IMR-90 (cell line): ENCODE results near the gene HCFC1R1. TPM values are rescaled to one million over a fixed set of nuclear protein-coding genes. Genes with fewer than 3 reads are reported as not detected.

Experiments
- ATAC-seq: fragments of 200-7000 bp; cut with Tn5 transposase; 2 replicates; pipeline ENCODE4 v1.9.1; 2020; ENCODE audit warnings: low read depth, mild to moderate bottlenecking, moderate library complexity
- BruUV-seq: library from RNA; stranded (reverse); fragments of 400-500 nt; replicated peaks from 2 replicates; lab custom pipeline; 2021; lab: Mats Ljungman, UMichigan
- CTCF ChIA-PET: fragments of 300-600 bp; formaldehyde crosslinking; extraction: SDS; loops from one replicate; lab custom pipeline; 2021; ENCODE audit warnings: antibody characterized with exemption; lab: Yijun Ruan, JAX
- POLR2A ChIA-PET: fragments of 300-600 bp; sonication (Branson Sonifier 250); formaldehyde crosslinking; loops from one replicate; lab custom pipeline; 2022; ENCODE audit warnings: antibody characterized with exemption; ENCODE audit not compliant: unreplicated experiment; lab: Charles Lee
- DNase-seq: peaks from one replicate; pipeline ENCODE4 v3.0.0; 2013
- H2AFZ ChIP-seq: replicated peaks from 2 replicates; pipeline ENCODE3; 2013; ENCODE audit warnings: low read length, mild to moderate bottlenecking; ENCODE audit not compliant: poor library complexity
- H2AK5ac ChIP-seq: 2 replicates; pipeline ENCODE4 v1.6.1; 2013; ENCODE audit warnings: low read depth, low read length, inconsistent platforms
- H2AK9ac ChIP-seq: replicated peaks from 2 replicates; pipeline ENCODE3; 2013; ENCODE audit warnings: mild to moderate bottlenecking, low read depth, low read length, moderate library complexity; ENCODE audit not compliant: poor library complexity
- H2BK120ac ChIP-seq: 2 replicates; pipeline ENCODE4 v1.6.1; 2013; ENCODE audit warnings: low read depth, low read length, inconsistent platforms
- H2BK15ac ChIP-seq: 3 replicates; pipeline ENCODE4 v1.6.1; 2013; ENCODE audit warnings: low read depth, low read length, inconsistent platforms
- H2BK20ac ChIP-seq: 2 replicates; pipeline ENCODE4 v1.6.1; 2013; ENCODE audit warnings: low read depth, mild to moderate bottlenecking, inconsistent platforms, low read length, moderate library complexity
- H2BK5ac ChIP-seq: 2 replicates; pipeline ENCODE4 v1.6.1; 2013; ENCODE audit warnings: mild to moderate bottlenecking, low read depth, low read length, inconsistent platforms; ENCODE audit not compliant: poor library complexity, severe bottlenecking
- H3K14ac ChIP-seq: replicated peaks from 2 replicates; pipeline ENCODE4 v1.6.1; 2013; ENCODE audit warnings: low read depth, low read length, inconsistent platforms
- H3K18ac ChIP-seq: 2 replicates; pipeline ENCODE4 v1.6.1; 2013; ENCODE audit warnings: low read depth, low read length, control low read depth
- H3K23ac ChIP-seq: 2 replicates; pipeline ENCODE4 v1.6.1; 2013; ENCODE audit warnings: low read depth, low read length, inconsistent platforms
- H3K27ac ChIP-seq: 2 replicates; pipeline ENCODE4 v1.5.1; 2013; ENCODE audit warnings: mild to moderate bottlenecking, control low read depth, low read length; ENCODE audit not compliant: insufficient read depth
- H3K27me3 ChIP-seq: 2 replicates; pipeline ENCODE4 v1.6.1; 2013; ENCODE audit warnings: low read length; ENCODE audit not compliant: control insufficient read depth, insufficient read depth
- H3K36me3 ChIP-seq: 2 replicates; pipeline ENCODE4 v1.6.1; 2013; ENCODE audit warnings: low read length, mixed read lengths; ENCODE audit not compliant: control insufficient read depth, insufficient read depth
- H3K4ac ChIP-seq: 2 replicates; pipeline ENCODE4 v1.6.1; 2013; ENCODE audit warnings: low read depth, low read length, inconsistent platforms
- H3K4me1 ChIP-seq: 2 replicates; pipeline ENCODE4 v1.6.1; 2013; ENCODE audit warnings: low read length, mixed read lengths; ENCODE audit not compliant: control insufficient read depth, insufficient read depth
- H3K4me2 ChIP-seq: 2 replicates; pipeline ENCODE4 v1.6.1; 2013; ENCODE audit warnings: low read depth, mild to moderate bottlenecking, control low read depth, low read length, moderate library complexity
- H3K4me3 ChIP-seq: 2 replicates; pipeline ENCODE4 v1.5.1; 2013; ENCODE audit warnings: low read depth, mild to moderate bottlenecking, control low read depth, low read length, moderate library complexity; ENCODE audit not compliant: insufficient read depth
- H3K56ac ChIP-seq: 2 replicates; pipeline ENCODE4 v1.6.1; 2013; ENCODE audit warnings: low read length, inconsistent platforms; ENCODE audit not compliant: insufficient read depth; ENCODE audit errors: extremely low read depth
- H3K79me1 ChIP-seq, 2 experiments: 2 replicates each; pipeline ENCODE4 v1.6.1; 2013; ENCODE audit warnings: low read length in 2 of 2, inconsistent platforms in 1 of 2, low read depth in 1 of 2
- H3K9ac ChIP-seq: 2 replicates; pipeline ENCODE4 v1.6.1; 2013; ENCODE audit warnings: low read depth, low read length, control low read depth
- H3K9me1 ChIP-seq: 2 replicates; pipeline ENCODE4 v1.6.1; 2013; ENCODE audit warnings: low read length, inconsistent platforms; ENCODE audit not compliant: insufficient read depth
- H3K9me3 ChIP-seq: 2 replicates; pipeline ENCODE4 v1.6.1; 2013; ENCODE audit warnings: low read length; ENCODE audit not compliant: control insufficient read depth, insufficient read depth
- H4K20me1 ChIP-seq: 2 replicates; pipeline ENCODE4 v1.6.1; 2013; ENCODE audit warnings: low read length, inconsistent platforms; ENCODE audit not compliant: insufficient read depth
- H4K5ac ChIP-seq: 2 replicates; pipeline ENCODE4 v1.6.1; 2013; ENCODE audit warnings: mild to moderate bottlenecking, low read depth, low read length, control low read depth
- H4K8ac ChIP-seq, 2 experiments: 2 replicates each; pipeline ENCODE4 v1.6.1; 2013; ENCODE audit warnings: low read depth in 2 of 2, low read length in 2 of 2, control low read depth in 1 of 2, inconsistent platforms in 1 of 2
- H4K91ac ChIP-seq: 2 replicates; pipeline ENCODE4 v1.6.1; 2013; ENCODE audit warnings: low read depth, low read length, inconsistent platforms; ENCODE audit not compliant: insufficient read depth
- BHLHE40 ChIP-seq: fragments of 150-350 bp; IDR thresholded peaks from 2 replicates; pipeline ENCODE4 v1.6.1; 2016; ENCODE audit warnings: mild to moderate bottlenecking, low read depth, low read length
- CEBPB ChIP-seq: IDR thresholded peaks from 2 replicates; pipeline ENCODE4 v1.6.1; 2012; ENCODE audit warnings: low read depth, low read length, improper control_type of control experiment
- CHD1 ChIP-seq: IDR thresholded peaks from 2 replicates; pipeline ENCODE4 v1.6.1; 2012; ENCODE audit warnings: low read depth, low read length, improper control_type of control experiment
- FOS ChIP-seq: fragments of 150-350 bp; IDR thresholded peaks from 2 replicates; pipeline ENCODE4 v1.6.1; 2016; ENCODE audit warnings: low read depth, low read length
- MAFK ChIP-seq: IDR thresholded peaks from 2 replicates; pipeline ENCODE4 v1.6.1; 2012; ENCODE audit warnings: low read depth, low read length, improper control_type of control experiment
- MAZ ChIP-seq: IDR thresholded peaks from 2 replicates; pipeline ENCODE4 v1.6.1; 2012; ENCODE audit warnings: low read depth, mild to moderate bottlenecking, low read length, improper control_type of control experiment, moderate library complexity, borderline replicate concordance
- NFE2L2 ChIP-seq: fragments of 150-350 bp; IDR thresholded peaks from 2 replicates; pipeline ENCODE4 v1.6.1; 2016; ENCODE audit warnings: low read depth, mild to moderate bottlenecking, low read length
- POLR2A ChIP-seq: IDR thresholded peaks from 2 replicates; pipeline ENCODE4 v1.6.1; 2012; ENCODE audit warnings: mild to moderate bottlenecking, low read depth, low read length
- RAD21 ChIP-seq: IDR thresholded peaks from 2 replicates; pipeline ENCODE4 v1.6.1; 2012; ENCODE audit warnings: low read length, improper control_type of control experiment
- RCOR1 ChIP-seq: IDR thresholded peaks from 2 replicates; pipeline ENCODE4 v1.6.1; 2012; ENCODE audit warnings: mild to moderate bottlenecking, low read length, improper control_type of control experiment; ENCODE audit not compliant: insufficient replicate concordance
- RFX5 ChIP-seq: IDR thresholded peaks from 2 replicates; pipeline ENCODE4 v1.8.0; 2012; ENCODE audit warnings: low read depth, mild to moderate bottlenecking, low read length, moderate library complexity
- SMC3 ChIP-seq: fragments of 150-350 bp; IDR thresholded peaks from 2 replicates; pipeline ENCODE4 v1.6.1; 2016; ENCODE audit warnings: low read depth, mild to moderate bottlenecking, antibody characterized with exemption, low read length, moderate library complexity
- WGBS, 2 experiments: methylation state at CpG; one replicate each; pipeline versions ENCODE4 v1.1.5 to v1.1.7; 2013; ENCODE audit warnings: missing lambda C conversion rate in 2 of 2; ENCODE audit not compliant: insufficient read length in 1 of 2; ENCODE audit errors: extremely low coverage in 2 of 2; 5-methylcytosine and 5-hydroxymethylcytosine counted together
- dilution Hi-C: fragments of 300-500 bp; cut with HindIII; formaldehyde crosslinking; loops from one replicate; pipeline ENCODE4 v1.14.3; 2018; ENCODE audit warnings: low sequenced_read_pairs; ENCODE audit not compliant: unreplicated experiment
- in situ Hi-C: fragments of 300-500 bp; cut with MboI; formaldehyde crosslinking; loops from 3 replicates; pipeline ENCODE4 v1.14.3; 2019; ENCODE audit warnings: low sequenced_read_pairs, inconsistent platforms, mixed read lengths
- intact Hi-C: fragments of 100-400 bp; cut with micrococcal nuclease; formaldehyde crosslinking; loops from 2 replicates; pipeline ENCODE4 v1.10.0; 2022
- polyA plus RNA-seq, 3 experiments: library from polyadenylated mRNA; depleted of rRNA; stranded (reverse); fragments of >200 nt; gene quantifications; 2 replicates each; pipeline ENCODE4 v1.2.3, GENCODE V29; 2012; ENCODE audit warnings: low replicate concordance in 1 of 3
- total RNA-seq: library from RNA; depleted of rRNA; stranded (reverse); fragments of >200 nt; gene quantifications from 2 replicates; pipeline ENCODE4 v1.2.3, GENCODE V29; 2012
- TF ChIP-seq, protein P1 (sequence below): fragments of 150-350 bp; IDR thresholded peaks from 2 replicates; pipeline ENCODE4 v1.6.1; 2017; ENCODE audit warnings: mild to moderate bottlenecking, antibody characterized with exemption, low read length, low read depth

HCFC1R1 gene
- total and polyA plus RNA-seq, 2 of the 4 experiments (the other 2 are of a cell fraction): 7.2 to 57.9 TPM

GRCh38 chr16:3013998-3014690 is 9.6 kb downstream of the HCFC1R1 start:
- no peak for TF ChIP-seq POLR2A
- no peak for TF ChIP-seq MAFK
- no peak for TF ChIP-seq RFX5
- TF ChIP-seq NFE2L2: no peak
- no peak for TF ChIP-seq SMC3
- TF ChIP-seq, protein P1, sequence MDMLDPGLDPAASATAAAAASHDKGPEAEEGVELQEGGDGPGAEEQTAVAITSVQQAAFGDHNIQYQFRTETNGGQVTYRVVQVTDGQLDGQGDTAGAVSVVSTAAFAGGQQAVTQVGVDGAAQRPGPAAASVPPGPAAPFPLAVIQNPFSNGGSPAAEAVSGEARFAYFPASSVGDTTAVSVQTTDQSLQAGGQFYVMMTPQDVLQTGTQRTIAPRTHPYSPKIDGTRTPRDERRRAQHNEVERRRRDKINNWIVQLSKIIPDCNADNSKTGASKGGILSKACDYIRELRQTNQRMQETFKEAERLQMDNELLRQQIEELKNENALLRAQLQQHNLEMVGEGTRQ: no peak
- TF ChIP-seq CEBPB: no peak
- TF ChIP-seq BHLHE40: no peak
- no peak for TF ChIP-seq RAD21
- TF ChIP-seq MAZ: no peak
- TF ChIP-seq RCOR1: no peak
- no peak for TF ChIP-seq CHD1
- TF ChIP-seq FOS: no peak
- Histone ChIP-seq H2BK20ac (no peak overlapping the region), H2BK15ac (no peak overlapping the region), H3K36me3 (no peaks in the 10 kb centered on the region), H3K56ac (no peak overlapping the region), H3K23ac (no peak overlapping the region), H2BK5ac (no peak overlapping the region), H3K18ac (no peak overlapping the region), H3K9me3 (no peaks in the 10 kb centered on the region), H3K4me3 (no peak overlapping the region), H4K20me1 (peaks cover 4% of the 10 kb centered on the region; the same call in 1 of the 2 replicates), H2AK5ac (no peak overlapping the region), H3K14ac (no peak overlapping the region), H4K91ac (no peak overlapping the region), H4K5ac (no peak overlapping the region), H2BK120ac (no peak overlapping the region), H4K8ac (no peak overlapping the region), H2AFZ (no peak overlapping the region), H3K4ac (no peak overlapping the region), H3K9me1 (no peaks in the 10 kb centered on the region), H3K4me2 (no peak overlapping the region), H3K79me1 (no peaks in the 10 kb centered on the region), H3K27ac (no peak overlapping the region), H3K27me3 (peaks cover 36% of the 10 kb centered on the region), H3K9ac (no peak overlapping the region), H2AK9ac (no peak overlapping the region), H3K4me1 (peaks cover 3% of the 10 kb centered on the region; the same call in 1 of the 2 replicates)
- DNase-seq (no peak), ATAC-seq (no peak)
- BruUV-seq: no TSS peak
- intact Hi-C loops (no loop called here), dilution Hi-C loops (no loop called here), in situ Hi-C loops (no loop called here)
- POLR2A ChIA-PET: no interaction called here
- 33% methylated on average over 1 of the region's 12 CpGs; no CpG with 5 or more reads in 1 of the 2 experiments for WGBS, 2 experiments
- CTCF ChIA-PET: no interaction called here
